NCI-H1930 (cell line): Measurements from ENCODE around the gene AOAH.

ENCODE experiments used
- DNase-seq, 2 experiments: peaks; one replicate each; lab custom pipeline; 2025; lab: John Stamatoyannopoulos, UW

AOAH gene

GRCh38 chr7:36723951-36724664 lies at the start of gene AOAH:
AOAH (minus strand) TSS chr7:36724494; CDS start chr7:36724148, 346 bp downstream.
- no peak for DNase-seq

- no peak for DNase-seq
Observed at GRCh38 chr7:36766451-36766850, 42.2 kb upstream of the AOAH start.

- no peak for DNase-seq
Observed at GRCh38 chr7:36765605-36766004, 41.3 kb upstream of the AOAH start.

GRCh38 chr7:36764929-36765328 lies 40.6 kb upstream of the AOAH start:
- DNase-seq = no peak

- no peak for DNase-seq
Observed at GRCh38 chr7:36763132-36763816, 39.0 kb upstream of the AOAH start.

- no peak for DNase-seq
Observed at GRCh38 chr7:36762394-36762793, 38.1 kb upstream of the AOAH start.

- no peak for DNase-seq
Observed at GRCh38 chr7:36761835-36762234, 37.5 kb upstream of the AOAH start.

- DNase-seq = no peak
Observed at GRCh38 chr7:36760856-36761762, 36.8 kb upstream of the AOAH start.

GRCh38 chr7:36758879-36759278 lies 34.6 kb upstream of the AOAH start:
- DNase-seq = no peak

GRCh38 chr7:36755484-36755883 lies 31.2 kb upstream of the AOAH start:
- DNase-seq = no peak

GRCh38 chr7:36752026-36752711 lies 27.9 kb upstream of the AOAH start:
- DNase-seq = no peak

GRCh38 chr7:36750451-36750850 lies 26.2 kb upstream of the AOAH start:
- DNase-seq = no peak

- no peak for DNase-seq
Observed at GRCh38 chr7:36749282-36749960, 25.1 kb upstream of the AOAH start.

- no peak for DNase-seq
Observed at GRCh38 chr7:36748017-36748487, 23.8 kb upstream of the AOAH start.

- DNase-seq = no peak
Observed at GRCh38 chr7:36747280-36748016, 23.2 kb upstream of the AOAH start.

GRCh38 chr7:36746347-36746746 lies 22.1 kb upstream of the AOAH start:
- DNase-seq = no peak

- no peak for DNase-seq
Observed at GRCh38 chr7:36742911-36743775, 18.8 kb upstream of the AOAH start.

GRCh38 chr7:36741866-36742265 lies 17.6 kb upstream of the AOAH start:
- no peak for DNase-seq

GRCh38 chr7:36739351-36739750 lies 15.1 kb upstream of the AOAH start:
- DNase-seq = no peak

- no peak for DNase-seq
Observed at GRCh38 chr7:36736899-36737211, 12.6 kb upstream of the AOAH start.
